Testis (tissue), 2 donors: ENCODE results near the gene MTSS2.

Experiments used
- POLR2A ChIP-seq: fragments of 450-650 bp; IDR thresholded peaks from one replicate; pipeline ENCODE4 v1.6.1; 2017; ENCODE audit warnings: antibody characterized with exemption, mild to moderate bottlenecking, moderate library complexity
- TF ChIP-seq, protein P1 (sequence below), 3 experiments: fragments of 450-650 bp in 2 of 3; fragments of 200-600 bp in 1 of 3; sonication (generic) in 1 of 3; IDR thresholded peaks; one replicate each; pipeline ENCODE4 v1.5.1; 2016 to 2019; ENCODE audit warnings: antibody characterized with exemption in 3 of 3, mild to moderate bottlenecking in 2 of 3, moderate library complexity in 1 of 3

DNA sequence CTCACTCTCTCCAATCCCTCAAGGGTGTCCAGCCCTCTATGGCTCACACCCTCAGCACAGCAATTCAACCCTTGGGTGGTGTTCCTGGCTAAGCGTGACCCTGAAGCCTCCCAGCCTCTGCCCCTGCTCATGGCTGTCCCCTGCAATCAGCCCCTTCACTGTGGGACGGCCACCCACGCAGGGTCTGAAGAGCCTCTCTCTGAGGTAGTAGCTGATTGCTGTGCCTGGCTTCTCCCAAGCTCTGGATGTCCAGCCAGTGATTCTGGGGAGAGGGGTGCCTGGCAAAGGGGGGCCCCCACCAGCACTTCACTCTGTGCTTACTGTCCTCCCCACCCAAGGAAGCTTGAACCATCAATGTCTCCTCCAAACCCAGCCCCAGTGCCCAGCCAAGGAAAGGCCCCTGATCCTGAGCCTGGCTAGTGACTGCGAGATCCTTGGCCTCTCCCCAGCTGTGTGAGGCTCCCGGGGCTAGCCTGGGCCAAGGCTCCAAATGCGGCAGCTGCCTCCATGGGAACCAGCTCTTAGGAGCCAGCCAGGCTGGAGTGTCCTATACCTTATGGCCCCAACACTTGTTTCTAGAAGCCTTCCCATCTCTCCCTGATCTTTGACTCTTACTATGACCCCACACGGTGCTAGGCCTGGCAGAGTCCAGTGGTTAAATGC lies 9.9 kb downstream of the MTSS2 start:
- TF ChIP-seq, protein P1, sequence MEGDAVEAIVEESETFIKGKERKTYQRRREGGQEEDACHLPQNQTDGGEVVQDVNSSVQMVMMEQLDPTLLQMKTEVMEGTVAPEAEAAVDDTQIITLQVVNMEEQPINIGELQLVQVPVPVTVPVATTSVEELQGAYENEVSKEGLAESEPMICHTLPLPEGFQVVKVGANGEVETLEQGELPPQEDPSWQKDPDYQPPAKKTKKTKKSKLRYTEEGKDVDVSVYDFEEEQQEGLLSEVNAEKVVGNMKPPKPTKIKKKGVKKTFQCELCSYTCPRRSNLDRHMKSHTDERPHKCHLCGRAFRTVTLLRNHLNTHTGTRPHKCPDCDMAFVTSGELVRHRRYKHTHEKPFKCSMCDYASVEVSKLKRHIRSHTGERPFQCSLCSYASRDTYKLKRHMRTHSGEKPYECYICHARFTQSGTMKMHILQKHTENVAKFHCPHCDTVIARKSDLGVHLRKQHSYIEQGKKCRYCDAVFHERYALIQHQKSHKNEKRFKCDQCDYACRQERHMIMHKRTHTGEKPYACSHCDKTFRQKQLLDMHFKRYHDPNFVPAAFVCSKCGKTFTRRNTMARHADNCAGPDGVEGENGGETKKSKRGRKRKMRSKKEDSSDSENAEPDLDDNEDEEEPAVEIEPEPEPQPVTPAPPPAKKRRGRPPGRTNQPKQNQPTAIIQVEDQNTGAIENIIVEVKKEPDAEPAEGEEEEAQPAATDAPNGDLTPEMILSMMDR (IDR thresholded peaks at IDR 0.05): no peak
- TF ChIP-seq POLR2A: no peak
